ENCODE results near the gene PLCXD3. TPM values are rescaled to one million over a fixed set of nuclear protein-coding genes. Genes with fewer than 3 reads are reported as not detected.

Gene PLCXD3
- total and polyA plus RNA-seq, 2 of the 8 experiments (the other 6 are each of a cell fraction or from before 2014, with no cell fraction given) = 0.03 to 0.07 TPM

- Histone ChIP-seq H3K9ac (replicated peaks in 1 of 4; ENCODE audit: extremely low read depth in 1 of 4, low read depth in 3 of 4, low read length in 3 of 4) (no peak overlapping the region), H4K8ac (ENCODE audit: extremely low read depth, insufficient read depth, low read length) (no peak overlapping the region), H3K79me2 (ENCODE audit: control insufficient read depth in 1 of 2, insufficient read depth in 2 of 2, low read length in 2 of 2) (no peaks in the 10 kb centered on the region), H3K36me3 (ENCODE audit: control insufficient read depth in 2 of 4, insufficient read depth in 4 of 4, low read length in 3 of 4) (no peaks in the 10 kb centered on the region), H3K79me1 (ENCODE audit: low read depth, low read length) (no peaks in the 10 kb centered on the region), H2AFZ (ENCODE audit: low read length) (no peak overlapping the region), H3K23me2 (ENCODE audit: low read depth, low read length) (no peaks in the 10 kb centered on the region; the same call in 1 of the 2 replicates), H3K4me2 (ENCODE audit: insufficient read depth in 1 of 2, low read depth in 2 of 2, low read length in 2 of 2) (no peak overlapping the region), H2BK120ac (replicated peaks; ENCODE audit: low read depth, low read length) (no peak overlapping the region), H2BK5ac (ENCODE audit: low read depth, low read length) (no peak overlapping the region), H2BK15ac (ENCODE audit: low read length) (no peak overlapping the region), H4K20me1 (replicated peaks in 1 of 2; ENCODE audit: control insufficient read depth in 1 of 2, insufficient read depth in 2 of 2, low read length in 2 of 2) (no peaks in the 10 kb centered on the region), H3K4me3 (ENCODE audit: extremely low read depth in 1 of 4, insufficient read depth in 2 of 4, low read depth in 3 of 4, low read length in 4 of 4) (no peak overlapping the region), H2BK12ac (ENCODE audit: low read depth, low read length) (no peak overlapping the region), H3K56ac (replicated peaks; ENCODE audit: insufficient read length, low read depth, low read length) (no peak overlapping the region), H3K9me3 (ENCODE audit: insufficient read depth in 2 of 2, low read depth in 1 of 2, low read length in 1 of 2) (no peaks in the 10 kb centered on the region), H2AK5ac (ENCODE audit: low read depth, low read length) (no peak overlapping the region), H3K27me3 (replicated peaks in 1 of 4; ENCODE audit: control insufficient read depth in 3 of 4, extremely low read depth in 1 of 4, insufficient read depth in 3 of 4, low read length in 3 of 4) (no peaks in the 10 kb centered on the region), H3K23ac (ENCODE audit: insufficient read length) (no peak overlapping the region), H3K4me1 (replicated peaks in 1 of 4; ENCODE audit: control insufficient read depth in 3 of 4, insufficient read depth in 4 of 4, low read length in 3 of 4) (no peaks in the 10 kb centered on the region), H3K4ac (replicated peaks; ENCODE audit: insufficient read length, low read depth, low read length) (no peak overlapping the region), H4K5ac (ENCODE audit: insufficient read length, low read depth, low read length) (no peak overlapping the region), H2BK20ac (ENCODE audit: low read length) (no peak overlapping the region), H3K14ac (ENCODE audit: insufficient read length) (no peak overlapping the region), H3K18ac (ENCODE audit: extremely low read depth, low read length) (no peak overlapping the region), H3K27ac (ENCODE audit: low read depth, low read length) (no peak overlapping the region), H4K91ac (replicated peaks; ENCODE audit: insufficient read length, low read length) (no peak overlapping the region)
- DNase-seq (ENCODE audit: low read depth in 1 of 2, low spot score in 2 of 2) (no peak), FAIRE-seq (no peak)
- POLR2A ChIA-PET (ENCODE audit: partially characterized antibody) = no interaction called here
- CTCF ChIA-PET (ENCODE audit: partially characterized antibody) = interaction anchor here (1.3 kb wide), 1 partner anchor 35 kb away, joined by 3 read pairs; no protein-coding TSS in a partner anchor
- TF ChIP-seq BACH1 (IDR thresholded peaks at IDR 0.05; ENCODE audit: low read length) (no peak), EZH2 (IDR thresholded peaks at IDR 0.05; ENCODE audit: low read depth, low read length, severe bottlenecking) (no peak), BRCA1 (IDR thresholded peaks at IDR 0.05; ENCODE audit: low read depth, low read length) (no peak), ATF3 (IDR thresholded peaks at IDR 0.05; ENCODE audit: insufficient read depth, low read depth, low read length) (no peak), SUZ12 (IDR thresholded peaks at IDR 0.05; ENCODE audit: low read length) (no peak), KDM4A (IDR thresholded peaks at IDR 0.05; ENCODE audit: low read depth, low read length, severe bottlenecking) (no peak), RAD21 (IDR thresholded peaks at IDR 0.05 in 1 of 2, conservative IDR thresholded peaks at IDR 0.05 in 1 of 2; ENCODE audit: low read depth in 2 of 2, low read length in 2 of 2) (no peak)
- no CpG with 5 or more reads among the region's 1 CpG for WGBS, 2 experiments (ENCODE audit: extremely low coverage in 1 of 2, insufficient coverage in 1 of 2, insufficient read length in 1 of 2, insufficient replicate concordance in 2 of 2, low coverage in 1 of 2, low lambda C conversion rate in 2 of 2, missing lambda C conversion rate in 1 of 2)
Measured at GRCh38 chr5:41312478-41313060, 197.8 kb downstream of the PLCXD3 start.
